GM04504 (cell line): Measurements from ENCODE around the gene PARN.
"Not testable (repeated sequence)": the region's sequence is repeated elsewhere in the genome, so short reads cannot be mapped to it uniquely, and the experiment has no call there.

Source experiments
- DNase-seq: peaks from one replicate; pipeline ENCODE4 v3.0.0-alpha.2; 2012; ENCODE audit warnings: low read depth

The PARN gene

DNA sequence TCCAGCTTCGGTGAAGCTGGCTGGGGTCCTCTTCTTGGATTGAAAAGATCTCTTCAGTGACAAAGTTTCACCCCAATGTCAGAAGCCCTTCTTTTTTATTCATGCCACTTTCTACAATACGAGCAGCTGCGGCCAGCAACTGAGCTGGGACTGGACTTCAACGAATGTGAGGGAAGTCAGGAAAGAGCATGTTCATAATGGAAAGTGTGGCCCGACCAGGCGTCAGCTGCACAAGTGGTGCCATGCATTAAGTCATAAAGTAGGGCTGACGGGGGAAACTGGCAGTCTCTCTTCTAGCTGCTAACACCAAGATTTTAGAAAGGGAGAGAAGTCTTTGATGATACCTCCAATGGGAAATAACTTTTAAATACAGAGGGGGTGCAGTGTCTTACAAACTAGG lies 192.6 kb downstream of the PARN start:
- DNase-seq, result no peak

DNA sequence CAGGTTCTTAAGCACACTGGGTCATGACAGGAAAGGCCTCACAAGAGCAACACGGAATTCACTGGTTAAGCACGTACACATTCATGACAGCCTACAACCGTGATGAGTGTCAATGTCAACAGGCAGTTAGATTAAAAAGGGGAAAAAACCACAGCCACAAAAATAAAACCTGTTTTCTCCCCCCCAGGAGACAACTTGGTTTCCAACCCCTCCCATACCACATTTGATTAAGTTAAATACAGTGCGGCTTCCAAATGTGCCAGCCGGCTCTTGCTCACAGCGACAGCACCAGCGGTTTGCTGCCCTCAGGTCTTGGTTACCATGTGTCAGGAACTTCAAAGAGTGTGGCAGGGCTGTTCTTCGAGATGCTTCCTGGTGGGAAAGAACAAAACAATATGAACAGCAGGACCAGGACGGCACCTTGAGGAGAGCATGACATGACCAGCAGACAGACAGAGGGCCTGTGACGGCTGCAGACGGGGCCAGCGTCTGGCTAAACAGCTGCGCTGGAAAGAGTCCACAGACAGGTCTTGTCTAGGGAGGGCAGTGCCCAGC lies 193.6 kb downstream of the PARN start:
- no peak for DNase-seq

DNA sequence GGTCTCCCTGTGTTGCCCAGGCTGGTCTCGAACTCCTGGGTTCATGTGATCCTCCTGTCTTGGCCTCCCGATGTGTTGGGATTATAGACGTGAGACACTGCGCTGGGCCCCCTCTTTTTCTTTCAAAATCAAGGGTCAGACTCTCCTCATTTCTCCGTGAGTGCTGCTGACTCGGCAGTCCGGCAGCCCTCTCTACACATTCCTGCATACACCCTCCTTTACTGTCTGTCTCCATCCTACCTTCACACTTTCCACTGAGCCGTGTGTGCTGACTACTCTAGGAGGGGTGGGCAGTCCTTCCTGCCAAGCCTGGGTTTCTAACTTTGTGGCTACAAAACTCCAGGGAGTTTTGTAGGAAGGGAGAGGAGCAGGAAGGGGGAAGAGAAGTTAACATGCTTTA lies 195.2 kb downstream of the PARN start:
- no peak for DNase-seq

DNA sequence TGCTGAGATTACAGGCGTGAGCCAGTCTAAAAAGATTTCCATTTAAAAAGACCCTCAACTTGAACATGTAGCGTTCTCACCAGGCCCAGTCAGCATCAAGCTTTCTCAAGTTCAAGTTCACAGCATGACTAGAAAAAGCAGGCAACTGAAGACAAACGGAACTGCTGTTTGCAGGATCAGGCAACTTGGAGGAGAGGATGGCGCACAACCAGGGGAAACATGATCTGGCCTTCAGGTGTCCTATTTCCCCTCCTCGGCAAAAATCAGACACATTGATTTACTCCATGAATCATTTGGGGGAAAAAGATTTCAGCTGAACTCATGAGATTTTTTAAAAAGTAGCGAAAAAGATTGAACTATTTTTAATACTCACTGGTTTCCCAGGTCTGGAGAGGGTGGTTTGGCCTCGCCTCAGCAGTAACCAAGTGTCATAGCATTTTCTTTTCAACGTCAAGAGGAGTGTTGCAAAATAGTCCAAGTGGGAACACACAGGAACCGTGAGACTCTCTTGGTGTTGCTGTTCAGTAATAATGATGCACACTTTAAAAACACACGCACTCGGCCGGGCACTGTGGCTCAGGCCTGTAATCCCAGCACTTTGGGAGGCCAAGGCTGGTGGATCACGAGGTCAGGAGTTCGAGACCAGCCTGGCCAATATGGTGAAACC lies 201.0 kb downstream of the PARN start:
- not testable (repeated sequence) for DNase-seq

DNA sequence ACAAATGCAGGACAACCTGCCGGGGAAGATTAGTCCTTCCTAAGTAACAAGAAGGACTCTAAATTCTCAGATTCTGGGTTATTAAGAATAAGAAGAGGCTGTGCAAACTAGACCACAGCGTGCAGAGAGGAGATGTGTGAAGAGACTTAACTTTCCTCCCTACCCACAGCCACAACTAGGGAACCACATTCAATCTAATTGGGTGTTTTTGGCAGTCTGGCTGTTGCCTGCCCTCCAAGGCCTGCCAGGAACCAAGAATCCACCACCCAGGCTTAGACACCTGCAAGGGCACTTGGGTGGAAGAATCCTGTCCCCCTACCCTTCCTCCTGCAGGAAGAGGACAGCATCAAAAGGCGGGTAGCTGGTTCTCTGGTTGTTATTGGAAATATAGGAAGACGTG lies 202.0 kb downstream of the PARN start:
- DNase-seq, result no peak

DNA sequence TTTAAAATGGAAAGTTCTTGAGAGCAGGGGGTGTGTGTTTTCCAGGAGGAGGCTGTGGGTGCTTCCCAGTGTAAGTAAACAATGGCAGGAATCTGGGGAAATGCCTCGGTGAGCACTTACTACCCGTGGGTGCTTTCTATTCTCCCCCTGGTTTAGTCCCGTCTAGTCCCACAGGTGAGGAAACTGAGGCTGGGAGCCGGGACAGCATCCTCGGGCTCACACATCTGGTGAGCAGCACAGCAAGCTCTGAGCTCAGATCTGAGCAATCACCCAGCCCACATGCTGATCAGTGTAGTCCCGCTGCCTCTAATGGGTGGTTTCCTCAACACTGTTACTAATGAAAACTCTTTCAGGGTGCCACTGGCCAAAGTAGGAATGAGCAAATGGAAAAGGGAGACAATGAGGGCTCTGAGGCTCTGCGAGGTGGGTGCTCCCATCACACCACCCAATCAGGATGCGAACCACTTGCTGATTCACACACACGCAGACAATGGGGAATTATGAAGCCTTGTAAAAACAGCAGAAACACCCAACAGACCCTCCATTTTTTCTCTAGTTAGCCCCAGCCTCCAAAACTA lies 202.6 kb downstream of the PARN start:
- DNase-seq, result no peak

DNA sequence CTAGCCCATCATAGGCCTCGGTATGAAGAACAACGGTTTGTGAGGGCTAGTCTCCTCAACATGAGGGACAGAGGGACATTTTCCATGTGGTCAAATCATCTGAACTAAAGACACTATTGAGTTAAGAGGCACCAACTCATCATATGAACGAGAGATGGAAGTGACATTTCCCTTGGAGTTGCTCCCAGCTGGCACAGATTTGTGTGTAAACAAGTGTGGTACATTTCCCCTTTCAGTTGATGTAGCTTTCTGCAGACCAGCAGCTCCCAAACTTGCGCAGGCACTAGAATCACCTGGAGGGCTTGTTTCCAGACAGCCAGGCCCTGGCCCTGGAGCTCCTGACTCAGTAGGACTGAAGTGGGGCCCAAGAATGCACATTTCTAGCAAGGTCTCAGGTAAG lies 205.5 kb downstream of the PARN start:
- no peak for DNase-seq

DNA sequence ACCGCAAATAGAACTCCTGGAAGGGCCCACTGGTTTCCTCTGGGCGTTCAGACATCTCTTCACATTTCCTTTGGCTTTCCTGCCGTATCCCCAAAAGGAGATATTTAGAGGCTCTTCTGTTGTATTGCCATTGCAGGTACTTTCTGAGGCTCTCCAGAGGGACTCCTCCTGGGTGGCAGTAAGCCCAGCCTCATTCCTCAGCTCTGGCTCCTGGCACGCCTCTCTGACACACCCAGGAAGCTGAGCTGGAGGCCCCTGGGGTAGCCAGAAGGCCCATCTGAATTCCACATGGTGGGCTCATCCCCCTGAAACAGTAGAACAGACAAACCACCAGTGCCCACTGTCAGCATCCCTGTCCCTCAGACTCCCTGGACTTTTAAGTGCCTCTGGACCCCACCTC lies 206.7 kb downstream of the PARN start:
- no peak for DNase-seq

DNA sequence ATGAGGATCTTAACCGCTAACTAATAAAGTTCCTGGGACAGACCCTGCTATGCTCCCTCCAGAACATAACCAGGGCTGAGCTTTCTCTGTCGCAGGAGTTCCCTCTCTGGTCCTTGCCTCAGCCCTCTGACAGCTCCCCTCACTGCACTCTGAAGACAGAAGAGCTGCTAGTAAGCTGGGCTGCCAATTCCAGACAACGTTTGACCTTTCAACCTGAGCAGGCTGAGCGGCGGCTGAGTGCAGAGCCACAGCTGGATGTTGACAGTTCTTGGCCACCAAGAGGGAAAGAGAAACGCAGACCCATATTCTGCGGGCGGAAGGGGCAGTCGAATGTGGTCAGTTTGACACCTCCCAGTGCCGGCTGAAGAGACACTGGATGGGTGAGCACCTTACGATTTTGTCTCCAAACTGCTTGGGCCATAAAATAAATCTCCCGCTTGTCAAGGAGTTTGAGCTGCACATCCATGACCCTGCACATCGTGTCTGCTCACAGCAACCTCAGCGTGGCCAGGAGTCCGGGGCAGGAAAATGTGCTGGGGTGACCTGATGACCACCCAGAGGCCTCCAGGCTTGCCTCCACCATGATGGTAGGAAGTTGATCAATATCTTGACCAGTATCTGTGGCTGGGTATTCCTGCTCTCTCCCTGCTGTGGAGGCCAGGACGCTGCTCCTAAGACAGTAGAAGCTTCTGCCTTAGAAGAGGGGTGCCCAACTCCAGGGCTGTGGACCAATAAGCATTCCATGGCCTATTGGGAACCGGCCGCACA lies 209.2 kb downstream of the PARN start:
- DNase-seq, result no peak

DNA sequence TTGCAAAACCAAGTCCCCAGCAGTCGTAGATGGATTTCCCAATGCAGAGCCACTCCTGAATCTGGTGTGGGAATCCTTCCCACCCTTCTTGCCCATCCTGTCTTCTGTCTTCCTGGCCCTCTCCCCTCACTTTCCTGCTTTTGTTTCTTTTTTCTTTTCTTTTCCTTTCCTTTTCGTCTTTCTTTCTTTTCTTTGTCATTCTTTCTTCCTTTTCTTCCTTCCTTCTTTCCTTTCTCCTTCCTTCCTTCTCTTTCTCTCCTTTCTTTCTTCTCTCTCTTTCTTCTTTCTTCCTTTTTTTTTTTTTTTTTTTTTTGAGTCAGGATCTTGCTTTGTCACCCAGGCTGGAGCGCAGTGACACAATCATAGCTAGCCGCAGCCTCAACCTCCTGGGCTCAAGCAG lies 209.8 kb downstream of the PARN start:
- DNase-seq, result not testable (repeated sequence)

DNA sequence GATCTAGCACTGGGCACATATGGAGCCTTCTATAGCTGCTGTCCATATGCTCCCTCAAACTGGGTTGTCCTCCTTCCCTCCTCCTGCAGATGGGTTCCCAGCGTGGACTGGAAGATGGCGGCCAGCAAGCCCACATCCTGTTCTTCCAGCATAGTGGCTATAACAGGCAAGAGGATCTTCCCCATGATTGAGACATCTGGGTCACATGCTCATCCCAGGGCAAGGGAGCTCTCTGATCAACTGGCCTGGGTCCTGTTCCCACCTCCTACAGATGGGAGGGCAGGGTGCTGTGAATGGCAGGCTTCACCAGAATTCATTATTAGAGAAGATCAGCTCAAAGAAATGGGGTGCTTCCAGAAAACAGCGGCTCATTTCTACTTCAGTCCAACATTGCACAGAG lies 210.2 kb downstream of the PARN start:
- DNase-seq, result no peak

DNA sequence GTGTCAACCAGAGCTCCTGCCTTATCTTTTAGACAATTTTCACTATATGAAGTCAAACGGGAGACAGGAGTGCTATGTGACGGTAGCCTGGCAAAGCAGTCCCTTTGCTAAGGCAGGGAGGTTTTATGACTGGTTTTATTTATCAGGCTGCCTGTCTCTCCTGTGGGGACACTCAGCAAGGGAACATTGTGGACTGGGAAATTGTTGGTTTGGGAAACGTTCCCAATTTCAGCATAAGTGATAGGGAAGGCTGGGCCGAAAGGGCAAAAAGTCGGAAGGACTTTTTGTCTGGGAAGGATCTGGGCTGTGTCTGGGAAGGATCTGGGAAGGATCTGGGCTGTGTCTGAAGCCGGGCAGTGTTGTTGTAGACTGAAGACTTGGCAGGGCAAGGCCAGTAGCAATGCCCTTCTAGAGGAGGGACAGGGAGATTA lies 211.2 kb downstream of the PARN start:
- no peak for DNase-seq

DNA sequence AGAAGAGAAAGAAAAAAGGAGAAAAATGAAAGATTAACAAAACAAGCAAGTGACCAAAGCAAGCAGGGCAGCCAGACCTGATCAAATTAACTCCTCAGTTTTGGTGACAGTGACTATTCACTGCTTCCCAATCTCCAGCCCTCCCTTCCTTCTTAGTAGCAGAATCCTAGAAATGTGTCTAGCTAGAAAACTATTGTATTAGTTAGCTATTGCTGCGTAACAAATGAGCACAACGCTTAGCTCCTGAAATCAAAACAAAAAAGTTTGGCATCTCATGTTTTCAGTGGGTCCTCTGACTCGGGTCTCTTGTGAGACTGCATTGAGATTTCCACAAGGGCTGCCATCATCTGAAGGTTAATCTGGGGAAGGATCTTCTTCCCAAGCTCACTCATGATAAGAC lies 213.9 kb downstream of the PARN start:
- DNase-seq, result no peak

DNA sequence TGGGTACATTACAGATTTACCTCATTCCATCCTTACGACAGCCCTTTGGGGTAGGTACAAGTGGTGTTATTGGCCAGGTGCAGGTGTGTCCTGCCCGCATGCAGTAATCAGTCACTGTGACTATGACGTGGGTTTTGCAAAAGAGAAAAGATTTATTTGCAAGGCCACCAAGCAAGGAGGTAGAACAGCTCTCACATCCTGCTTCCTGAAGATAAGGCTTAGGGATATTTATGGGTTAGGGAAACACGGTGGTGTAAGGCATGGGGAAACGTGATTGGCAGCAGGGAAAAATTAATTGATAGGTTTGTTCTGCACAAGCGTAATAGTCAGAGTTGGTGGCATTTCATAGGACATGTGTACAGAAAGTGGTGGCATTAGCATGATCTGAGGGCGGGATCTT lies 214.8 kb downstream of the PARN start:
- DNase-seq, result no peak

DNA sequence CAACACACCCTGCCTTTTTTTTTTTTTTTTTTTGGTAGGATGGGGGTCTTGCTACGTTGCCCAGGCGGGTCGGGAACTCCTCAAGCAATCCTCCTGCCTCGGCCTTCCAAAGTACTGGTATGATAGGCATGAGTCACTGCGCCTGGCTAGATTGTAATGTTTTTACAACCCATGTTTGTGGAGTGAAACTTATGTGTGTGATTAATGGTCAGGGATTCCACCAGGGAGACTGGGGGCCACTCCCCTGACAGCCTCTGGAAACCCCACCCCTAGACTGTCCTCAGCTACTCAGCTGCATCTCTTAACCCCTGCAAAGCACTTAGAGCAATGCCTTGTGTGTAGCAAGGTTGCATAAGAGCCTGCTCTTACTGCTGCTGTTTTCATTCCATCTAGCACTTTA lies 220.5 kb downstream of the PARN start:
- peak; percentile 95 for DNase-seq

DNA sequence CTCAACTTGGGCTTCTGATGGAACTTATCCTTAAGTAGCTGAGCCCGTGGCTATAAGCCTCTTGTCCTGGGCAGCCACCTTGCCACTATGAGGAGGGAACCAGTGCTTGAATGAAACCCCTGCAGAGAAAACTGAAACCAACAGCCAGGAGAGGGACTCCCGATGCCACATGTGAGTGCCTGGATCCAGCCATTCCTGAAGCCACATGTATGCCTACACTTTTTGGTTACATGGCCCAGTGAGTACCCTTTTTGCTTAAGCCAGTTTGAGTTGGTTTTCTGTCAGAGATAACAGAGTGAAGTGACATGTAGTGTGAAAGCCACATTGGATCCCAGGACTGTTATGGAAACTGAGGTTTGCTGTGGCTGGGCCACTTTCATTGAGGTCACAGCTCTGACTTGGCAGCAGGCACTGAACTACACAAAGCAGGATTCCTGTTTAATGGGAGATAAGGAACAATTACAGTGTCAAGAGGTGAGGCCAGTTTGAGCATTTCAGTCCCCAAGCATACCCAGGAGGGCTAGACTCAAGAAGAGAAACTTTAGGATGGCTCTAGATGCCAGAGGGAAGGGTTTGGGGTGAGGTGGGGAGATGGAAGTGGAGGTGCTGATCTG lies 222.2 kb downstream of the PARN start:
- no peak for DNase-seq

DNA sequence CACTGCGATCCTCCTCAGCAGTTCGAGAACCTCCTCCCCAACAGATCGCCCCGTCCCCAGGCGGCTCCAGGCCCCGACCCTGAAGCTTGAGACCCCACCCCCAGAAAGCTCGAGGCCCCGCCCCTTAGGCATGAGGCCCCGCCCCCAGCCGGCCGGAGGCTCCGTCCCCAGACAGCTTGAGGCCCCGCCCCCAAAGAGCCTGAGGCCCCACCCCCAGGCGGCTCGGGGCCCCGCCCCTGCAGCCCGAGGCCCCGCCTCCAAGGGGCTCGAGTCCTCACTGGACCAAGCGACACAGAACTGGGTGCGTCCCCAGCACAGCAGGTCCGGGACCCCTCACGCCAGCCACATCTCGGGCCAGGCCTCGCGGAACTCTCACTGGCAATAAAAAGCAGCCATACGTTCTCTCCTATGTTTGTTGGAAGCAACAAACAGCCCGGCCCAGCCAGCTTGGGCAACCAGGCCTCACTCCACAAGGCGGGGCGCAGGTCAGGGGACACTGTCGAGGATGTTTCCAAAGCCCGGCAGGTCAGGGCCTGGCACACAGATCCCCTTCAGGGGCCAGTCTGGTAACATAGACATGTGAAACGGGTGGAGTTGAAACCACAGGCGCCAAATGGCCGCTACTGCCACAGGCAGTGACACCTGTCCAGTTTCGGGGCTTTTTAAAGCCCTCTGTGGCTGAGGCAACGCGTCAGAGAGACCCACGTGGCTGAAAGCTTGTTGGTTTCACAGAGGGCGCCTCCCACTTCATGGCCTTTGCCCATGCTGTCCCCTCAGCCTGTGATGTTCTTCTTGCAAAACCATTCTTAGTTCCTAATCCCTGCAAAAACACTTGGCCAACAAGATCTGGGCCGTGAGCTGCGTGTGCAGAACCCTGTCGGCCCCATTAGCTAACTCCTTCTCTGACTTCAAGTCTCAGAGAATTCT lies 224.2 kb downstream of the PARN start:
- no peak for DNase-seq

DNA sequence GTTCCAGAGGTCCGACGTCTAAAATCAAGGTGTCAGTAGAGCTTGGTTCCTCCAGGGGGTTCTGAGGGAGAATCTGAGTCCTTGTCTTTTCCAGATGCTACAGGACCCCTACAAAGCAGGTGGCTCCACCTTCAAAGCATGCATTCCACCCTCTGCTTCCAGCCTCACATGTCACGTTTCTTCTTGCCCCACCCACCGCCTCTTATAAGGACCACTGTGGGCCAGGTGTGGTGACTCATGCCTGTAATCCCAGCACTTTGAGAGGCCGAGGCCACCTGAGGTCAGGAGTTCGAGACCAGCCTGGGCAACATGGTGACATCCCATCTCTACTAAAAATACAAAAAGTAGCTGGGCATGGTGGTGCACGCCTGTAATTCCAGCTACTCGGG lies 227.1 kb downstream of the PARN start:
- DNase-seq, result not testable (repeated sequence)

DNA sequence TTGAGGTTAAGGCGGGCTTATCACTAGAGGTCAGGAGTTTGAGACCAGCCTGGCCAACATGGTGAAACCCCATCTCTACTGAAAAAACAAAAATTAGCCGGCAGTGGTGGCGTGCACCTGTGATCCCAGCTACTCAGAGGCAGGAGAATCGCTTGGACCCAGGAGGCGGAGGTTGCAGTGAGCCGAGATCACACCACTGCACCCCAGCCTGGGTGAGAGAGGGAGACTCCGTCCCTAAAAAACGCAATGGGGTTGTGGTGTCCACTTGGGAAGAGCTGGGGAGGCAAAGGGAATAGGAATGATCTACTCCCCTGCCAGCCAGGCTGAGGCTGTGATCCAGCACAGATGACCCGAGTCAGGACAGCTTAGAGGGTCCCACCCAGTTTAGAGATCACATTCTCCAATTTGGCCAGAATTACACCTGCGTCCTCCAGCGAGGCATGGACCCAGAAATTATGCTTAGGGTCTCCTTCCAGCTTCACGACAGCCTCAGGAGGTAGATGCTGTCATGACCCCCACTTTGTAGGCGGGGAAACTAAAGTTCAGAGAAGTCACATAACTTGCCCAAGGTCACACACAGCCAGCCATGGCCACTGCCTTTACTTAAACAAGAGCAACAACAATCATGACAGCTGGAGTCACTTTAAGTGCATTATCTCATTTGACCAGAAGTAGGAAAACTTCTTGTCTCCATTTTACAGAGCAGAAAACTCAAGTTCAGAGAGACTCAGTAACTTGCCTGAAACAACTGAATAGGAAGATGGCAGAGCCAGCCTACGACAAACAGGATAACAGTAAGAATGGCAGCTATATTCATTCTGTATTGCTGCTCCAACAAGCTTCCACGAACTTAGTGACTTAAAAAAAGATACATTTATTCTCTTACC lies 227.7 kb downstream of the PARN start:
- not testable (repeated sequence) for DNase-seq

DNA sequence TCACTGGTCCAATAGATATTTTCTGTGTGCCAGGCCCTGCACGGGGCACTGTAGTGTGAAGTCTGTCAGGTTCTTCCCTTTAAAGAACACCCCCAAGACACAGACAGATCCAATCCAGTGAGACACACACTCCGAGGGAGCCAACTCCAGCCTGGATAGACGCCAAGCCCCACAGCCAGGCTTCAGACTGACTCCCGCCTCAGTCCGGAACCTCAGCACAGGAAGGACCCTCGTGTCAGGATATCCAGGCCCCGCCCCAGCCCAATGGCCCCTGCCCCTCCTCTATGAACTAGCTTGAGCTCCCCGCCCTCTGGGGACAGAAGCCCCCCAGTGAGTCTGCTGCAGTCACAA lies 228.4 kb downstream of the PARN start:
- not testable (repeated sequence) for DNase-seq
